Neural cell (in vitro differentiated cells): ENCODE data around the gene SUGCT. TPM values are rescaled to one million over a fixed set of nuclear protein-coding genes. Genes with fewer than 3 reads are reported as not detected.

Source experiments
- H2AFZ ChIP-seq: fragments of 200-600, 300-800 bp; sonication (generic), shearing (Covaris generic); 2 replicates; pipeline ENCODE4 v1.6.0; 2014; ENCODE audit warnings: low read depth, mild to moderate bottlenecking, antibody characterized with exemption, low read length, moderate library complexity
- H3F3A ChIP-seq: fragments of 200-600 bp; shearing (Covaris generic); 2 replicates; pipeline ENCODE4 v1.6.1; 2016; ENCODE audit warnings: mild to moderate bottlenecking, moderate library complexity, mixed read lengths, antibody characterized with exemption, low read length; ENCODE audit not compliant: insufficient read depth, poor library complexity, severe bottlenecking
- H3K27ac ChIP-seq: fragments of 200-600, 300-800 bp; sonication (generic), shearing (Covaris generic); 2 replicates; pipeline ENCODE4 v1.5.1; 2014; ENCODE audit warnings: mild to moderate bottlenecking, low read length, moderate library complexity
- H3K27me3 ChIP-seq: fragments of 300-800, 200-600 bp; sonication (generic), shearing (Covaris generic); 2 replicates; pipeline ENCODE4 v1.6.0; 2014; ENCODE audit warnings: mild to moderate bottlenecking, low read depth, low read length, moderate library complexity; ENCODE audit not compliant: insufficient read depth
- H3K36me3 ChIP-seq: fragments of 300-800, 200-600 bp; sonication (generic), shearing (Covaris generic); 2 replicates; pipeline ENCODE4 v1.5.1; 2014; ENCODE audit warnings: mild to moderate bottlenecking, antibody characterized with exemption, low read length, moderate library complexity; ENCODE audit not compliant: insufficient read depth
- H3K4me2 ChIP-seq: fragments of 300-800, 200-600 bp; sonication (generic), shearing (Covaris generic); 2 replicates; pipeline ENCODE4 v1.6.0; 2014; ENCODE audit warnings: mild to moderate bottlenecking, low read length
- H3K4me3 ChIP-seq: fragments of 300-800, 200-600 bp; sonication (generic), shearing (Covaris generic); 2 replicates; pipeline ENCODE4 v1.5.1; 2014; ENCODE audit warnings: mild to moderate bottlenecking, low read length, moderate library complexity
- H3K79me2 ChIP-seq: fragments of 200-600 bp; shearing (Covaris generic); replicated peaks from 2 replicates; pipeline ENCODE4 v1.6.0; 2014; ENCODE audit warnings: mild to moderate bottlenecking, low read length, moderate library complexity; ENCODE audit not compliant: insufficient read depth
- H3K9ac ChIP-seq: fragments of 300-800, 200-600 bp; sonication (generic), shearing (Covaris generic); 2 replicates; pipeline ENCODE4 v1.6.1; 2016; ENCODE audit warnings: mild to moderate bottlenecking, low read length, mixed read lengths
- H3K9me2 ChIP-seq: fragments of 200-600 bp; shearing (Covaris generic); 2 replicates; pipeline ENCODE4 v1.6.1; 2016; ENCODE audit warnings: mild to moderate bottlenecking, low read length, mixed read lengths; ENCODE audit not compliant: insufficient read depth
- H3K9me3 ChIP-seq: fragments of 200-600, 300-800 bp; sonication (generic), shearing (Covaris generic); 2 replicates; pipeline ENCODE4 v1.6.1; 2016; ENCODE audit warnings: mild to moderate bottlenecking, mixed run types, low read length, moderate library complexity, mixed read lengths
- H4K20me1 ChIP-seq: fragments of 200-600 bp; shearing (Covaris generic); 2 replicates; pipeline ENCODE4 v1.6.1; 2016; ENCODE audit warnings: mild to moderate bottlenecking, mixed run types; ENCODE audit not compliant: insufficient read depth
- CTCF ChIP-seq: fragments of 450-650 bp; IDR thresholded peaks from 2 replicates; pipeline ENCODE4 v1.5.1; 2014; ENCODE audit warnings: antibody characterized with exemption, mild to moderate bottlenecking, moderate library complexity; ENCODE audit not compliant: poor library complexity, severe bottlenecking
- EP300 ChIP-seq: fragments of 450-650 bp; conservative IDR thresholded peaks from 2 replicates; pipeline ENCODE4 v1.6.1; 2014; ENCODE audit warnings: antibody characterized with exemption, mild to moderate bottlenecking, moderate library complexity; ENCODE audit not compliant: poor library complexity, severe bottlenecking
- EZH2 ChIP-seq: fragments of 200-600, 300-800 bp; shearing (Covaris generic), sonication (generic); IDR thresholded peaks from 2 replicates; pipeline ENCODE4 v1.6.1; 2014; ENCODE audit warnings: antibody characterized with exemption, low read length, borderline replicate concordance, mild to moderate bottlenecking; ENCODE audit not compliant: insufficient read depth, poor library complexity, severe bottlenecking
- MXI1 ChIP-seq: fragments of 450-650 bp; conservative IDR thresholded peaks from 2 replicates; pipeline ENCODE4 v1.6.1; 2014; ENCODE audit warnings: antibody characterized with exemption, mild to moderate bottlenecking; ENCODE audit not compliant: poor library complexity, severe bottlenecking
- POLR2AphosphoS5 ChIP-seq: IDR thresholded peaks from 2 replicates; pipeline ENCODE4 v1.6.1; 2012
- RAD21 ChIP-seq: fragments of 450-650 bp; conservative IDR thresholded peaks from 2 replicates; pipeline ENCODE4 v1.6.1; 2014; ENCODE audit warnings: antibody characterized with exemption, mild to moderate bottlenecking, moderate library complexity
- REST ChIP-seq: IDR thresholded peaks from 2 replicates; pipeline ENCODE4 v1.6.1; 2012; ENCODE audit warnings: borderline replicate concordance
- SMC3 ChIP-seq: fragments of 450-650 bp; conservative IDR thresholded peaks from 2 replicates; pipeline ENCODE4 v1.6.1; 2014; ENCODE audit warnings: antibody characterized with exemption, mild to moderate bottlenecking, moderate library complexity; ENCODE audit not compliant: poor library complexity
- TAF1 ChIP-seq: IDR thresholded peaks from 2 replicates; pipeline ENCODE4 v1.6.1; 2012; ENCODE audit warnings: low read depth
- polyA plus RNA-seq: library from polyadenylated mRNA; depleted of rRNA; stranded (reverse); fragments of >200 nt; gene quantifications from 2 replicates; pipeline ENCODE4 v1.2.3, GENCODE V29; 2014

SUGCT gene
- polyA plus RNA-seq, 1 donor from 2014 or later, result not detected

DNA sequence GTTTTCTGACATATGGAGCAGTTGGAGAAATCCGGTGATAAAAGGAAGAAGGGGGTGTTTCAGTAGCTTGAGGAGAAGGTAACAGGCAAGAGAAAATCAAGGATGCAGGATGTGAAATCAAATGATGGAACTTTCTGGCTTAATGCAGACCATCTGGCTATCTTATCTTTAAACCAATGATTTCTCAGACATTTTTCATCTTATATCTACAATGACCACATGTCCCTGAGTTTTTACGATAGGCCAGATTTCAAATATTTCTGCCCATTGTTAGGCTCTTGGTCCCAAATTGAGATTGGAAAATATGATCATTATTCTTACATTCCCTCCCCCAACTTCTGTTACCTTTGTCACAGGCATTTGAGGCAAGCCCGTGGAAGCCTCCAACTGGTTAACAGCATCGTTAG, 486.8 kb downstream of the SUGCT start:
- Histone ChIP-seq H3K4me3 (no peak overlapping the region), H3K36me3 (no peaks in the 10 kb centered on the region), H3K9me2 (no peaks in the 10 kb centered on the region), H3K4me2 (no peak overlapping the region), H3K79me2 (no peaks in the 10 kb centered on the region), H3K9ac (no peak overlapping the region), H4K20me1 (no peaks in the 10 kb centered on the region), H2AFZ (no peak overlapping the region), H3K9me3 (no peaks in the 10 kb centered on the region), H3F3A (no peaks in the 10 kb centered on the region), H3K27me3 (no peaks in the 10 kb centered on the region), H3K27ac (no peak overlapping the region)
- TF ChIP-seq EP300, result no peak
- no peak for TF ChIP-seq TAF1
- no peak for TF ChIP-seq SMC3
- no peak for TF ChIP-seq RAD21
- no peak for TF ChIP-seq MXI1
- TF ChIP-seq POLR2AphosphoS5, result no peak
- no peak for TF ChIP-seq EZH2
- TF ChIP-seq REST, result no peak
- TF ChIP-seq CTCF, result no peak

GRCh38 chr7:40622941-40623501, 488.2 kb downstream of the SUGCT start:
- Histone ChIP-seq H3K79me2 (no peaks in the 10 kb centered on the region), H3K9me3 (no peaks in the 10 kb centered on the region), H3K4me3 (no peak overlapping the region), H3K27me3 (no peaks in the 10 kb centered on the region), H3K27ac (no peak overlapping the region), H2AFZ (no peak overlapping the region), H3K9ac (no peak overlapping the region), H3K4me2 (no peak overlapping the region), H3K36me3 (no peaks in the 10 kb centered on the region), H3K9me2 (no peaks in the 10 kb centered on the region), H3F3A (no peaks in the 10 kb centered on the region), H4K20me1 (no peaks in the 10 kb centered on the region)
- TF ChIP-seq CTCF (no peak), REST (no peak), EP300 (no peak), EZH2 (no peak)
